ENCODE measurements around the gene HTT. TPM values are rescaled to one million over a fixed set of nuclear protein-coding genes. Genes with fewer than 3 reads are reported as not detected.

The HTT gene
- total RNA-seq, 2 donors from 2014 or later, result 37.8 to 97.8 TPM

DNA sequence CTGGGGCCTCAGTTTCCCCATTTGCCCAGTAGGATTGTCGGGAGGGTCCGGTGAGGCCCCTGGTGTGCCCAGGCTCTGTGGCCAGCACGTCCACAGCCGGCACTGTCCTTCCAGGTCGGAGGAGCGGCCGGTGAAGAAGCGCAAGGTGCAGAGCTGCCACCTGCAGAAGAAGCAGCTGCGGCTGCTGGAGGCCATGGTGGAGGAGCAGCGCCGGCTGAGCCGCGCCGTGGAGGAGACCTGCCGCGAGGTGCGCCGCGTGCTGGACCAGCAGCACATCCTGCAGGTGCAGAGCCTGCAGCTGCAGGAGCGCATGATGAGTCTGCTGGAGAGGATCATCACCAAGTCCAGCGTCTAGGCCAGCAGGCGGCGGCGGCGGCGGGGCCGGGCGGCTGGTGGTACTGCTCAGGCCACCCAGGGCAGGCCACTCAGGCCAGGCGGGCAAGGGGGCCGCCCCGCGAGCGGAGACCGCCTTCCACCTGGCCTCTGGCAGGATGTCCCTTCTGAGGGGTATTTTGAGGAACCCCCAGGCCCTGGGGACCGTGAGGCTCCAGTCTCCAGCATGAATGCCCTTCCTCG lies 181.2 kb downstream of the HTT start:
- Histone ChIP-seq H3K4me3 (no peak overlapping the region), H3K36me3 (no peaks in the 10 kb centered on the region), H3K9me3 (no peaks in the 10 kb centered on the region), H3K27ac (no peak overlapping the region), H3K4me1 (replicated peaks) (no peaks in the 10 kb centered on the region), H3K27me3 (replicated peaks; ENCODE audit: insufficient read depth) (no peaks in the 10 kb centered on the region)
- TF ChIP-seq CTCF (IDR thresholded peaks at IDR 0.05), result no peak
- no peak for TF ChIP-seq POLR2AphosphoS5 (IDR thresholded peaks at IDR 0.05)
- TF ChIP-seq POLR2A (IDR thresholded peaks at IDR 0.05), result no peak
- no peak for DNase-seq (ENCODE audit: low spot score)
- intact Hi-C loops (cut with DNase I), result no loop called here
- WGBS, result 89% methylated on average over 34 of the region's 36 CpGs

- intact Hi-C loops (cut with DNase I), result no loop called here
- no peak for TF ChIP-seq CTCF (IDR thresholded peaks at IDR 0.05)
- TF ChIP-seq POLR2AphosphoS5 (IDR thresholded peaks at IDR 0.05), result no peak
- no peak for TF ChIP-seq POLR2A (IDR thresholded peaks at IDR 0.05)
These were observed 182.0 kb downstream of the HTT start for GRCh38 chr4:3256230-3257102.

GRCh38 chr4:3257103-3257555 lies 182.6 kb downstream of the HTT start:
- no peak overlapping the region for H3K4me3 ChIP-seq
- no peak for DNase-seq (ENCODE audit: low spot score)
- no peaks in the 10 kb centered on the region for H3K4me1 ChIP-seq (replicated peaks)
- no peaks in the 10 kb centered on the region for H3K36me3 ChIP-seq
- H3K9me3 ChIP-seq, result no peaks in the 10 kb centered on the region
- WGBS, result 73% methylated on average over 9 of the region's 9 CpGs
- TF ChIP-seq CTCF (IDR thresholded peaks at IDR 0.05), result no peak
- no peak for TF ChIP-seq POLR2A (IDR thresholded peaks at IDR 0.05)
- TF ChIP-seq POLR2AphosphoS5 (IDR thresholded peaks at IDR 0.05), result no peak
- no peak overlapping the region for H3K27ac ChIP-seq
- intact Hi-C loops (cut with DNase I), result no loop called here
- H3K27me3 ChIP-seq (replicated peaks; ENCODE audit: insufficient read depth), result no peaks in the 10 kb centered on the region

More at GRCh38 chr4:3256230-3257102, 182.0 kb downstream of the HTT start:
- Histone ChIP-seq H3K4me3 (no peak overlapping the region), H3K4me1 (replicated peaks) (no peaks in the 10 kb centered on the region), H3K27ac (no peak overlapping the region), H3K27me3 (replicated peaks; ENCODE audit: insufficient read depth) (no peaks in the 10 kb centered on the region), H3K36me3 (no peaks in the 10 kb centered on the region), H3K9me3 (no peaks in the 10 kb centered on the region)
- DNase-seq (ENCODE audit: low spot score), result no peak
- 87% methylated on average over 20 of the region's 21 CpGs for WGBS

DNA sequence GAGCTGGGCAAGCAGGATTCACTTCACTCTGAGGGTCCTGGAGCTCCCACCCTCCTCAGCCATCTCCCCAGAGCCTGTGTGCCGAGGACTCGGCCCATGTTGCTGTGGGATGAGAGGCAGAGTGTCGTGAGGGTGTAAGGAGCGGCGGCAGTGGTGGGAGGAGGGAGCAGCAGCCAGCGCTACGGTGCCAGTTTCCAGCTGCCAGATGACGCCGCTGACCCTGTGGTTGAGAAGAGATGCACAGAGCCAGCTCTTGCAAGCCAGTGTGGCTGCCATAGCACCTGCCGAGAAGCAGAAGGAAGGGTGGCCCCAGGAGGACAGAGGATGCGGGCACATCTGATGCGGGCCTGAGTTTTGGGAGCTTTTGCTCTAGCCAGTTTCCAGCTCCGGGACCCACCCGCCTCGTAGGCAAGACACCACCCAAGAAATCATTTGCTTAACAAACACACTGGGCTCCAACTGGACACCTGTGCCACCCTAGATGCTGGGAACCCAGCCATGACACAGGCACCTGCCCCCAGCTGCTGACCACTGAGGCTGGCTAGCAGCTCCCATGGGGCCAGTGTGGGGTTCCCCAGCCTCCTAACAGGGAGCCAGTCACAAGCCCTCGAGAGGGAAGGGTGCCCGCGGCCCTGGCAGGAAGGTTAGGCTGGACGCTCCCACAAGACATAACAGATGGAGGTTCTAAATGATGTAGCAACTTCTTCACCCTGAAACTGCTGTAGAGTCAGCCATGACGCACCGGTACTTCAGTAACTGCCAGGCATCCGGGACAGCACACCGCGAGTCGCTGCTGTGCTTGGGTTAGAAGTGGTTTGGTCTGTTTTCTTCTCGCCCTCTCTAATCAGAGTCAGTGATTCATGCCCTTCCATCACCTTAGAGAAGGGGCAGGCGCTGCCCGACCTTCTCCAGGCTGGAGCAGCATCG lies 183.3 kb downstream of the HTT start:
- WGBS, result 88% methylated on average over 29 of the region's 29 CpGs
- Histone ChIP-seq H3K4me1 (replicated peaks) (no peaks in the 10 kb centered on the region), H3K36me3 (no peaks in the 10 kb centered on the region), H3K27ac (no peak overlapping the region), H3K27me3 (replicated peaks; ENCODE audit: insufficient read depth) (no peaks in the 10 kb centered on the region), H3K4me3 (no peak overlapping the region), H3K9me3 (no peaks in the 10 kb centered on the region)
- TF ChIP-seq CTCF (IDR thresholded peaks at IDR 0.05) (no peak), POLR2A (IDR thresholded peaks at IDR 0.05) (no peak), POLR2AphosphoS5 (IDR thresholded peaks at IDR 0.05) (no peak)
- intact Hi-C loops (cut with DNase I), result no loop called here
- no peak for DNase-seq (ENCODE audit: low spot score)
